K562 (cell line): ENCODE data around the gene TMEM117.

ENCODE experiments used
- CBFB ChIP-seq: sonication (generic); formaldehyde crosslinking; IDR thresholded peaks from 2 replicates; pipeline ENCODE4 v1.4.0; 2020; ENCODE audit warnings: mild to moderate bottlenecking, missing genetic modification reagents
- MYBL2 ChIP-seq, 2 experiments: fragments of 450-650 bp in 1 of 2; sonication (generic) in 1 of 2; formaldehyde crosslinking in 1 of 2; IDR thresholded peaks; 2 replicates each; pipeline versions ENCODE4 v1.6.1 to v1.8.1; 2017 to 2022; ENCODE audit warnings: borderline replicate concordance in 1 of 2, inconsistent platforms in 1 of 2, low read depth in 1 of 2, mild to moderate bottlenecking in 1 of 2, missing genetic modification reagents in 1 of 2, moderate library complexity in 1 of 2
- PHB ChIP-seq: fragments of 250-450 bp; sonication (Bioruptor Pico); IDR thresholded peaks from 2 replicates; pipeline ENCODE4 v1.5.0; 2021
- SIN3A ChIP-seq, 2 experiments: fragments of 150-350 bp in 1 of 2; IDR thresholded peaks; 2 replicates each; pipeline ENCODE4 v1.6.1; 2011 to 2016; ENCODE audit warnings: borderline replicate concordance in 2 of 2, low read depth in 2 of 2, low read length in 2 of 2, mild to moderate bottlenecking in 2 of 2, moderate library complexity in 2 of 2; ENCODE audit not compliant: control insufficient read depth in 1 of 2
- UBTF ChIP-seq, 2 experiments: IDR thresholded peaks; 2 replicates each; pipeline ENCODE4 v1.6.1; 2012; ENCODE audit warnings: improper control_type of control experiment in 2 of 2, low read depth in 2 of 2, low read length in 2 of 2, borderline replicate concordance in 1 of 2
- TF ChIP-seq, protein P1 (sequence below): fragments of 250-450 bp; sonication (Bioruptor Pico); IDR thresholded peaks from 2 replicates; pipeline ENCODE4 v1.8.0; 2021; ENCODE audit warnings: moderate library complexity, mild to moderate bottlenecking, inconsistent platforms

- TF ChIP-seq MYBL2 (IDR thresholded peaks at IDR 0.05; ENCODE audit: low read depth): no peak
- TF ChIP-seq MYBL2 (CRISPR knock-in tag; IDR thresholded peaks at IDR 0.05; ENCODE audit: borderline replicate concordance): no peak
- no peak for TF ChIP-seq CBFB (CRISPR knock-in tag)
- no peak for TF ChIP-seq SIN3A (IDR thresholded peaks at IDR 0.05; ENCODE audit: borderline replicate concordance in 2 of 2, control insufficient read depth in 1 of 2, low read depth in 2 of 2, low read length in 2 of 2)
- no peak for TF ChIP-seq UBTF (IDR thresholded peaks at IDR 0.05; ENCODE audit: borderline replicate concordance in 1 of 2, low read depth in 2 of 2, low read length in 2 of 2)
- TF ChIP-seq, protein P1, sequence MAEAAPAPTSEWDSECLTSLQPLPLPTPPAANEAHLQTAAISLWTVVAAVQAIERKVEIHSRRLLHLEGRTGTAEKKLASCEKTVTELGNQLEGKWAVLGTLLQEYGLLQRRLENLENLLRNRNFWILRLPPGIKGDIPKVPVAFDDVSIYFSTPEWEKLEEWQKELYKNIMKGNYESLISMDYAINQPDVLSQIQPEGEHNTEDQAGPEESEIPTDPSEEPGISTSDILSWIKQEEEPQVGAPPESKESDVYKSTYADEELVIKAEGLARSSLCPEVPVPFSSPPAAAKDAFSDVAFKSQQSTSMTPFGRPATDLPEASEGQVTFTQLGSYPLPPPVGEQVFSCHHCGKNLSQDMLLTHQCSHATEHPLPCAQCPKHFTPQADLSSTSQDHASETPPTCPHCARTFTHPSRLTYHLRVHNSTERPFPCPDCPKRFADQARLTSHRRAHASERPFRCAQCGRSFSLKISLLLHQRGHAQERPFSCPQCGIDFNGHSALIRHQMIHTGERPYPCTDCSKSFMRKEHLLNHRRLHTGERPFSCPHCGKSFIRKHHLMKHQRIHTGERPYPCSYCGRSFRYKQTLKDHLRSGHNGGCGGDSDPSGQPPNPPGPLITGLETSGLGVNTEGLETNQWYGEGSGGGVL (CRISPR knock-in tag): no peak
- TF ChIP-seq PHB: no peak
These were observed 144.8 kb downstream of the TMEM117 start for GRCh38 chr12:43980627-43981191.
